Measurements from ENCODE around the gene MYADM.
A peak's percentile ranks its signal among the peaks of the same experiment; 100 is the strongest.

The MYADM gene

GRCh38 chr19:53865523-53865917 is 2.2 kb upstream of the MYADM start (continued):
- TF ChIP-seq PATZ1 (tag by site-specific recombination; IDR thresholded peaks at IDR 0.05) (no peak), PRDM1 (tag by site-specific recombination; IDR thresholded peaks at IDR 0.05) (no peak), ZNF610 (tag by site-specific recombination; IDR thresholded peaks at IDR 0.05; ENCODE audit: borderline replicate concordance) (no peak)

- no peaks in the 10 kb centered on the region for H3K9me3 ChIP-seq (ENCODE audit: control insufficient read depth, insufficient read depth, low read depth, low read length)
- H3K4me3 ChIP-seq (ENCODE audit: low read depth, low read length): peak overlapping the region; percentile 23; the same call in 1 of the 2 replicates
- no peaks in the 10 kb centered on the region for H3K36me3 ChIP-seq (ENCODE audit: control insufficient read depth in 2 of 2, insufficient read depth in 1 of 2, low read length in 2 of 2)
- H3K27ac ChIP-seq (ENCODE audit: extremely low read depth, low read depth, low read length): no peak overlapping the region
- H3K4me1 ChIP-seq (ENCODE audit: control insufficient read depth, insufficient read depth, low read length): peaks cover 15% of the 10 kb centered on the region
- TF ChIP-seq ZNF48 (tag by site-specific recombination; IDR thresholded peaks at IDR 0.05) (no peak), GLIS2 (tag by site-specific recombination; IDR thresholded peaks at IDR 0.05) (0 out of 2 replicates have a peak, but pooled peaks have one; percentile 34), ZNF132 (tag by site-specific recombination; IDR thresholded peaks at IDR 0.05; ENCODE audit: borderline replicate concordance) (no peak), ZNF239 (tag by site-specific recombination; IDR thresholded peaks at IDR 0.05) (no peak), ZBTB17 (tag by site-specific recombination; IDR thresholded peaks at IDR 0.05) (peak; percentile 57; the same call in 1 of the 2 replicates), SP2 (tag by site-specific recombination; IDR thresholded peaks at IDR 0.05) (peak; percentile 45), ZBTB8A (tag by site-specific recombination; IDR thresholded peaks at IDR 0.05) (peak; percentile 51; the same call in 1 of the 2 replicates), ZNF704 (tag by site-specific recombination; IDR thresholded peaks at IDR 0.05) (no peak), ZNF510 (tag by site-specific recombination; IDR thresholded peaks at IDR 0.05; ENCODE audit: insufficient replicate concordance) (no peak), HIC1 (tag by site-specific recombination; IDR thresholded peaks at IDR 0.05) (peak; percentile 51; the same call in 1 of the 2 replicates), KLF1 (tag by site-specific recombination; IDR thresholded peaks at IDR 0.05) (peak; percentile 80), ZNF426 (tag by site-specific recombination; IDR thresholded peaks at IDR 0.05) (no peak), ZBTB26 (tag by site-specific recombination; optimal IDR thresholded peaks at IDR 0.05) (peak; percentile 58), ZNF501 (tag by site-specific recombination; IDR thresholded peaks at IDR 0.05) (no peak), ZBTB20 (tag by site-specific recombination; IDR thresholded peaks at IDR 0.05) (peak; percentile 71), SALL2 (tag by site-specific recombination; IDR thresholded peaks at IDR 0.05; ENCODE audit: borderline replicate concordance) (no peak), ZNF398 (tag by site-specific recombination; IDR thresholded peaks at IDR 0.05) (no peak), SP3 (tag by site-specific recombination; IDR thresholded peaks at IDR 0.05) (peak; percentile 39)
- POLR2A ChIA-PET: interaction anchor here (0.9 to 3.4 kb wide), 8 partner anchors 11 to 346 kb away, joined by 3 to 39 read pairs (median 4); no protein-coding TSS in a partner anchor
- CTCF ChIA-PET: interaction anchor here (0.6 to 1.5 kb wide), 5 partner anchors 11 to 157 kb away, joined by 3 to 4 read pairs (median 3); partner anchors contain the start of gene PRKCG
Measured at GRCh38 chr19:53865918-53866864, 1.5 kb upstream of the MYADM start.
